SK-N-SH (cell line): ENCODE data around the gene ZNF407.

ENCODE experiments used
- EZH2phosphoT487 ChIP-seq: fragments of 200-600 bp; sonication (generic); IDR thresholded peaks from 2 replicates; pipeline ENCODE4 v1.6.1; 2017; ENCODE audit warnings: low read depth, mixed run types, mild to moderate bottlenecking, antibody characterized with exemption, moderate library complexity, borderline replicate concordance
- FOXM1 ChIP-seq: IDR thresholded peaks from 2 replicates; pipeline ENCODE4 v1.4.0; 2012; ENCODE audit warnings: low read depth, mild to moderate bottlenecking
- GABPA ChIP-seq: IDR thresholded peaks from 2 replicates; pipeline ENCODE4 v1.4.0; 2012; ENCODE audit warnings: low read depth, mild to moderate bottlenecking
- NRF1 ChIP-seq: IDR thresholded peaks from 2 replicates; pipeline ENCODE4 v1.6.1; 2012; ENCODE audit warnings: low read depth, mild to moderate bottlenecking, low read length
- POLR2AphosphoS5 ChIP-seq: IDR thresholded peaks from 2 replicates; pipeline ENCODE4 v1.6.1; 2012; ENCODE audit warnings: low read depth, low read length
- RAD21 ChIP-seq: IDR thresholded peaks from 2 replicates; pipeline ENCODE4 v1.6.1; 2012; ENCODE audit warnings: mild to moderate bottlenecking, low read length
- RFX5 ChIP-seq: IDR thresholded peaks from 2 replicates; pipeline ENCODE4 v1.6.1; 2012; ENCODE audit warnings: mild to moderate bottlenecking, improper control_type of control experiment, low read length
- RXRA ChIP-seq: IDR thresholded peaks from 2 replicates; pipeline ENCODE4 v1.4.0; 2012; ENCODE audit warnings: low read depth, mild to moderate bottlenecking, borderline replicate concordance
- TAF1 ChIP-seq: IDR thresholded peaks from 2 replicates; pipeline ENCODE4 v1.6.1; 2012; ENCODE audit warnings: low read depth, mild to moderate bottlenecking, low read length, moderate library complexity, borderline replicate concordance
- TF ChIP-seq, protein P1 (sequence below): IDR thresholded peaks from 2 replicates; pipeline ENCODE4; 2012
- TF ChIP-seq, protein P2 (sequence below): fragments of 200-600 bp; sonication (generic); IDR thresholded peaks from 2 replicates; pipeline ENCODE4 v1.6.1; 2017; ENCODE audit warnings: antibody characterized with exemption, mild to moderate bottlenecking, moderate library complexity
- TF ChIP-seq, protein P3 (sequence below): IDR thresholded peaks from 2 replicates; pipeline ENCODE4 v1.6.1; 2012; ENCODE audit warnings: mild to moderate bottlenecking, low read depth, low read length, moderate library complexity
- TF ChIP-seq, protein P4 (sequence below): IDR thresholded peaks from 2 replicates; pipeline ENCODE4 v1.4.0; 2012; ENCODE audit warnings: low read depth

DNA sequence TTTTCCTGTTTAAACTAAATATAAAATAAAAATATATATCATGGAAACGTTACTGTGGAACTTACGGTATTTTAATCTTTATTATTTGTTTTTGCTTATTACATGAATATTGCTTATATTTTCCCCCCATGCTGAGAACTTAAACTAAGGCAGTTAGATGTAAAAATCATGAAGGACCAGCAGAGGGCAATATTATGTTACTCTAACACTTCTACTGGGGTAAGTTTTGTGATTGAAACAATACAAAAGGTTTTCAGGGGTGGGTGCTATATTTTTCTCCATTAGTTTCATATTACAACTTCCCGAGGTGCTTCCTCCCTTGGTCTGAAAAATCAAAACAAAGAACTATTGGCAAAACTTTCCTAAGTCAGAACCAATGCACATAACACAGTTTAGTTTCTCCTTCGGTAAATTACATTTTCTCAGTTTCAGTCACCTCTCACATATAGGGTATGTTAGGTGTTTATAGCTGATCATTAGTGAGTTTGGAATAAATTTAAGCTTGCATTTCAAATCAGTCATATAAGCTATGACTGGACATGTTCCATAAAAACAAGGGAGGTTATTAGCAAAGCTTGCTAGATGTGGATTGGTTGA, 54.8 kb downstream of the ZNF407 start:
- TF ChIP-seq, protein P1, sequence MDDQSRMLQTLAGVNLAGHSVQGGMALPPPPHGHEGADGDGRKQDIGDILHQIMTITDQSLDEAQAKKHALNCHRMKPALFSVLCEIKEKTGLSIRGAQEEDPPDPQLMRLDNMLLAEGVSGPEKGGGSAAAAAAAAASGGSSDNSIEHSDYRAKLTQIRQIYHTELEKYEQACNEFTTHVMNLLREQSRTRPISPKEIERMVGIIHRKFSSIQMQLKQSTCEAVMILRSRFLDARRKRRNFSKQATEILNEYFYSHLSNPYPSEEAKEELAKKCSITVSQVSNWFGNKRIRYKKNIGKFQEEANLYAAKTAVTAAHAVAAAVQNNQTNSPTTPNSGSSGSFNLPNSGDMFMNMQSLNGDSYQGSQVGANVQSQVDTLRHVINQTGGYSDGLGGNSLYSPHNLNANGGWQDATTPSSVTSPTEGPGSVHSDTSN = no peak
- TF ChIP-seq GABPA = no peak
- no peak for TF ChIP-seq RFX5
- TF ChIP-seq, protein P2, sequence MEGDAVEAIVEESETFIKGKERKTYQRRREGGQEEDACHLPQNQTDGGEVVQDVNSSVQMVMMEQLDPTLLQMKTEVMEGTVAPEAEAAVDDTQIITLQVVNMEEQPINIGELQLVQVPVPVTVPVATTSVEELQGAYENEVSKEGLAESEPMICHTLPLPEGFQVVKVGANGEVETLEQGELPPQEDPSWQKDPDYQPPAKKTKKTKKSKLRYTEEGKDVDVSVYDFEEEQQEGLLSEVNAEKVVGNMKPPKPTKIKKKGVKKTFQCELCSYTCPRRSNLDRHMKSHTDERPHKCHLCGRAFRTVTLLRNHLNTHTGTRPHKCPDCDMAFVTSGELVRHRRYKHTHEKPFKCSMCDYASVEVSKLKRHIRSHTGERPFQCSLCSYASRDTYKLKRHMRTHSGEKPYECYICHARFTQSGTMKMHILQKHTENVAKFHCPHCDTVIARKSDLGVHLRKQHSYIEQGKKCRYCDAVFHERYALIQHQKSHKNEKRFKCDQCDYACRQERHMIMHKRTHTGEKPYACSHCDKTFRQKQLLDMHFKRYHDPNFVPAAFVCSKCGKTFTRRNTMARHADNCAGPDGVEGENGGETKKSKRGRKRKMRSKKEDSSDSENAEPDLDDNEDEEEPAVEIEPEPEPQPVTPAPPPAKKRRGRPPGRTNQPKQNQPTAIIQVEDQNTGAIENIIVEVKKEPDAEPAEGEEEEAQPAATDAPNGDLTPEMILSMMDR = peak; percentile 76
- no peak for TF ChIP-seq EZH2phosphoT487
- TF ChIP-seq POLR2AphosphoS5 = no peak
- TF ChIP-seq NRF1 = no peak
- TF ChIP-seq TAF1 = no peak
- TF ChIP-seq, protein P3, sequence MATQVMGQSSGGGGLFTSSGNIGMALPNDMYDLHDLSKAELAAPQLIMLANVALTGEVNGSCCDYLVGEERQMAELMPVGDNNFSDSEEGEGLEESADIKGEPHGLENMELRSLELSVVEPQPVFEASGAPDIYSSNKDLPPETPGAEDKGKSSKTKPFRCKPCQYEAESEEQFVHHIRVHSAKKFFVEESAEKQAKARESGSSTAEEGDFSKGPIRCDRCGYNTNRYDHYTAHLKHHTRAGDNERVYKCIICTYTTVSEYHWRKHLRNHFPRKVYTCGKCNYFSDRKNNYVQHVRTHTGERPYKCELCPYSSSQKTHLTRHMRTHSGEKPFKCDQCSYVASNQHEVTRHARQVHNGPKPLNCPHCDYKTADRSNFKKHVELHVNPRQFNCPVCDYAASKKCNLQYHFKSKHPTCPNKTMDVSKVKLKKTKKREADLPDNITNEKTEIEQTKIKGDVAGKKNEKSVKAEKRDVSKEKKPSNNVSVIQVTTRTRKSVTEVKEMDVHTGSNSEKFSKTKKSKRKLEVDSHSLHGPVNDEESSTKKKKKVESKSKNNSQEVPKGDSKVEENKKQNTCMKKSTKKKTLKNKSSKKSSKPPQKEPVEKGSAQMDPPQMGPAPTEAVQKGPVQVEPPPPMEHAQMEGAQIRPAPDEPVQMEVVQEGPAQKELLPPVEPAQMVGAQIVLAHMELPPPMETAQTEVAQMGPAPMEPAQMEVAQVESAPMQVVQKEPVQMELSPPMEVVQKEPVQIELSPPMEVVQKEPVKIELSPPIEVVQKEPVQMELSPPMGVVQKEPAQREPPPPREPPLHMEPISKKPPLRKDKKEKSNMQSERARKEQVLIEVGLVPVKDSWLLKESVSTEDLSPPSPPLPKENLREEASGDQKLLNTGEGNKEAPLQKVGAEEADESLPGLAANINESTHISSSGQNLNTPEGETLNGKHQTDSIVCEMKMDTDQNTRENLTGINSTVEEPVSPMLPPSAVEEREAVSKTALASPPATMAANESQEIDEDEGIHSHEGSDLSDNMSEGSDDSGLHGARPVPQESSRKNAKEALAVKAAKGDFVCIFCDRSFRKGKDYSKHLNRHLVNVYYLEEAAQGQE = no peak
- peak; percentile 80 for TF ChIP-seq RAD21
- TF ChIP-seq, protein P4, sequence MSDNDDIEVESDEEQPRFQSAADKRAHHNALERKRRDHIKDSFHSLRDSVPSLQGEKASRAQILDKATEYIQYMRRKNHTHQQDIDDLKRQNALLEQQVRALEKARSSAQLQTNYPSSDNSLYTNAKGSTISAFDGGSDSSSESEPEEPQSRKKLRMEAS = no peak
- TF ChIP-seq RXRA = no peak
- no peak for TF ChIP-seq FOXM1
